Thyroid gland (tissue), 4 donors: ENCODE results near the gene SLC15A4. TPM values are rescaled to one million over a fixed set of nuclear protein-coding genes. Genes with fewer than 3 reads are reported as not detected.

ENCODE experiments used
- DNase-seq, 2 donors: peaks; one replicate each; pipeline ENCODE4 v3.0.0-alpha.2; 2019
- H3K27ac ChIP-seq, 3 donors: fragments of 200-600 bp; sonication (generic); 1 replicate in 2 of 3; 2 replicates in 1 of 3; pipeline ENCODE4 v1.5.1; 2016 to 2019; ENCODE audit warnings: mild to moderate bottlenecking in 1 of 3, moderate library complexity in 1 of 3
- H3K27me3 ChIP-seq: fragments of 200-600 bp; sonication (generic); one replicate; pipeline ENCODE4 v1.5.1; 2019
- H3K36me3 ChIP-seq, 2 donors: fragments of 200-600 bp; sonication (generic); one replicate each; pipeline ENCODE4 v1.5.1; 2016 to 2019
- H3K4me1 ChIP-seq, 2 donors: fragments of 200-600 bp; sonication (generic); one replicate each; pipeline ENCODE4 v1.5.1; 2017 to 2019
- H3K4me3 ChIP-seq, 3 donors: fragments of 200-600 bp; sonication (generic); replicated peaks in 1 of 3; 1 replicate in 2 of 3; 2 replicates in 1 of 3; pipeline ENCODE4 v1.5.1; 2016; ENCODE audit warnings: mild to moderate bottlenecking in 1 of 3
- H3K9me3 ChIP-seq: fragments of 200-600 bp; sonication (generic); one replicate; pipeline ENCODE4 v1.5.1; 2017
- POLR2A ChIP-seq, 2 donors: fragments of 450-650 bp; IDR thresholded peaks; one replicate each; pipeline ENCODE4 v1.6.1; 2017; ENCODE audit warnings: antibody characterized with exemption in 2 of 2, mild to moderate bottlenecking in 2 of 2, moderate library complexity in 1 of 2
- WGBS, 2 donors: methylation state at CpG; one replicate each; pipeline ENCODE4 v1.1.5; 2017; 5-methylcytosine and 5-hydroxymethylcytosine counted together
- intact Hi-C: fragments of 100-400 bp; cut with DNase I; formaldehyde crosslinking; loops from one replicate; pipeline ENCODE4 v1.15.1; 2023
- total RNA-seq, 4 donors: library from RNA; depleted of rRNA; stranded (reverse); fragments of >200 nt; gene quantifications; one replicate each; pipeline ENCODE4 v1.2.3, GENCODE V29; 2016
- TF ChIP-seq, protein P1 (sequence below), 6 experiments: fragments of 200-600 bp in 3 of 6; fragments of 450-650 bp in 3 of 6; sonication (generic) in 3 of 6; IDR thresholded peaks; one replicate each; pipeline ENCODE4 v1.5.1; 2016 to 2019; ENCODE audit warnings: antibody characterized with exemption in 6 of 6, mild to moderate bottlenecking in 2 of 6, inconsistent platforms in 1 of 6, moderate library complexity in 1 of 6

The SLC15A4 gene
- total RNA-seq, 4 donors from 2014 or later, result 40.4 to 55.6 (median 43.9) TPM

DNA sequence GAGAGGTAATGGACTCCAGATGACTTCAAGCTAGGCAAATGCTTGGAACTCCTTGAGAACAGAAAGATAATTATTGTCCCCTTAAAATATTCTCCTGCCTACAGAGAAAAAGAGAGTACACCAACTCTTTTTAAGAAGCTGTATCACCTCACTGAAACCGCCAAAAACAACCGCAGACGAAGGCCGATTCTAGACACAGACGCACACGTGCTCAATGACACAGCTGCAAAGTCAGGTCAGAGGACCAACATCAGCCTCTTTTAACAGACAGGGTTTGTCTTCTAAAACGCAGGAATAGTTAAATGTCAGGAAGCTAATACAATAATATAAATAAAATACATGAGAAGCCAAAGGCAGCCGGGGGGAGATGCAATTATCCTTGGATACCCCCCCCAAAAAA lies 19.0 kb downstream of the SLC15A4 start:
- WGBS, 2 donors, result 96 to 98% methylated on average over 8 of the region's 8 CpGs
- peaks cover 27 to 33% of the 10 kb centered on the region in 2 donors for H3K36me3 ChIP-seq

DNA sequence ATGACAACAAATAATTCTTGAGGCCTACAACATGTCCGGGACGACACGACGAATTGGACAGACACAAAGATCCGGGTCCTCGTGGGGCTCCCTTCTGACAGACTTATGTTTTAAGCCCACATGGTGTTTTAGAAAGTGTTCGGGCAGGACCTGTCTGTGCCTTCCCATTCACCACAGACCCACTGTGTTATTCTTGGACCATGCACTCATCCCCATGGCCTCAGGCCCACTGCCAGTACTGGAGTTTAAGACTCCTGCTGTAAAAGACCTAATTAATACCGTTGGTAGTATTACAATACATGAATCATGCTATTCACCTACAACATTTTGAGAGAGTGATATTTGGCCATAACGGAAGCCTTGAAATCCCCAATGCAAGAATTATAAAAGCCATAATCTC lies 20.0 kb downstream of the SLC15A4 start:
- Histone ChIP-seq H3K4me1 (peaks cover 0 to 18% of the 10 kb centered on the region in 2 donors), H3K36me3 (peaks cover 25 to 33% of the 10 kb centered on the region in 2 donors), H3K27me3 (no peaks in the 10 kb centered on the region), H3K27ac (no peak overlapping the region), H3K9me3 (no peaks in the 10 kb centered on the region), H3K4me3 (no peak overlapping the region)
- no peak for TF ChIP-seq POLR2A (IDR thresholded peaks at IDR 0.05)
- TF ChIP-seq, protein P1, sequence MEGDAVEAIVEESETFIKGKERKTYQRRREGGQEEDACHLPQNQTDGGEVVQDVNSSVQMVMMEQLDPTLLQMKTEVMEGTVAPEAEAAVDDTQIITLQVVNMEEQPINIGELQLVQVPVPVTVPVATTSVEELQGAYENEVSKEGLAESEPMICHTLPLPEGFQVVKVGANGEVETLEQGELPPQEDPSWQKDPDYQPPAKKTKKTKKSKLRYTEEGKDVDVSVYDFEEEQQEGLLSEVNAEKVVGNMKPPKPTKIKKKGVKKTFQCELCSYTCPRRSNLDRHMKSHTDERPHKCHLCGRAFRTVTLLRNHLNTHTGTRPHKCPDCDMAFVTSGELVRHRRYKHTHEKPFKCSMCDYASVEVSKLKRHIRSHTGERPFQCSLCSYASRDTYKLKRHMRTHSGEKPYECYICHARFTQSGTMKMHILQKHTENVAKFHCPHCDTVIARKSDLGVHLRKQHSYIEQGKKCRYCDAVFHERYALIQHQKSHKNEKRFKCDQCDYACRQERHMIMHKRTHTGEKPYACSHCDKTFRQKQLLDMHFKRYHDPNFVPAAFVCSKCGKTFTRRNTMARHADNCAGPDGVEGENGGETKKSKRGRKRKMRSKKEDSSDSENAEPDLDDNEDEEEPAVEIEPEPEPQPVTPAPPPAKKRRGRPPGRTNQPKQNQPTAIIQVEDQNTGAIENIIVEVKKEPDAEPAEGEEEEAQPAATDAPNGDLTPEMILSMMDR (IDR thresholded peaks at IDR 0.05), result no peak
- whole genome bisulfite sequencing, 2 donors, result 95% methylated on average over 9 of the region's 9 CpGs
- no peak for DNase-seq
- intact Hi-C loops, result no loop called here

More for the DNA sequence above, 19.0 kb downstream of the SLC15A4 start:
- no peaks in the 10 kb centered on the region for H3K27me3 ChIP-seq
- intact Hi-C loops, result no loop called here
- H3K9me3 ChIP-seq, result no peaks in the 10 kb centered on the region
- H3K4me1 ChIP-seq, result peaks cover 0 to 11% of the 10 kb centered on the region in 2 donors
- no peak for DNase-seq
- H3K4me3 ChIP-seq, result no peak overlapping the region
- no peak overlapping the region for H3K27ac ChIP-seq
- no peak for TF ChIP-seq POLR2A (IDR thresholded peaks at IDR 0.05)
- TF ChIP-seq, protein P1 (IDR thresholded peaks at IDR 0.05), result no peak

DNA sequence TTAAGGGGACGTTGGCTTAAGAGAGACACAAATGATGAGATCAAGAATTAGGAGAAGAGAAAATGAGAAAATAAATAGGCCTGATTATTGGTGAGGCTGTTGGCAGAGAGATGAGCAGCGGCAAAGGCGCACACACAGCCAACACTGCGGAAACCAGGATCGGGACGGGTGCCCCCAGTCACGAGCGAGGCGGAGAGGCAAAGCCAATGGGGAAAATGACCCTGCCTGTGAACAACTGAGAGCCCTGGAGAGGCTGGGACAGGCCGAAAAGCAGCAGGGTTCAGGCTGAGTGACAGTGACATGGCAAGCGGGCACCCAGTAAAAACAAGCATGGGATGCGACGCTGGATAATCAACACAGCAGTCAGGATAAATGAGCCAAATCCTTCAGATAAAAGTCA lies 21.0 kb downstream of the SLC15A4 start:
- no peaks in the 10 kb centered on the region for H3K27me3 ChIP-seq
- DNase-seq, result no peak
- no peak overlapping the region for H3K4me3 ChIP-seq
- H3K4me1 ChIP-seq, result peaks cover 0 to 26% of the 10 kb centered on the region in 2 donors
- peaks cover 24 to 34% of the 10 kb centered on the region in 2 donors for H3K36me3 ChIP-seq
- H3K27ac ChIP-seq, result no peak overlapping the region
- 91 to 94% methylated on average over 13 of the region's 13 CpGs for WGBS, 2 donors
- TF ChIP-seq, protein P1 (IDR thresholded peaks at IDR 0.05), result no peak
- TF ChIP-seq POLR2A (IDR thresholded peaks at IDR 0.05), result no peak
- no peaks in the 10 kb centered on the region for H3K9me3 ChIP-seq
- intact Hi-C loops, result no loop called here

DNA sequence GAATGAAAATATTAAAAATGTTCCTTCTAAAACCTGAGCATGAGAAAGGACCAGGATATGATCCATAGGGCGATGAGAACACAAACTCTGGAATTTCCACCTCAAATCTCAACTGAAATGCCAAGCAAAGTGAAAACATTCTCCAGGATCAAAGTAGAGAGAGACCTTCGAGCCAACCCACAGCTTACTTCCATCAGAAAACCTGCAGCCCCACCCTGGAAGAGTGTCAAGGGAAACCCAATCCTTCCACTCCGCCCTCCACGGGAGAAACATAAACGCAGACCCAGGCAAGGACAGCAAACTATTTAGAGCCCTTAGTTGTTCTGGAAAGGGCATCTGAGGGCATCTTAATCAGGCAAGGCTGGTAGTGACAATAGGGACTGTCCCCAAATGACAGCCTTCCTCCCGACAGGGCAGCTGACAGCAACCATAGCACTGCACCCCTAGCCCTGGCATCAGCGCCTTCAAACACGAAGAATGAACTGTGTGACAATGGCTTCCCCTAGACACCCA lies 21.8 kb downstream of the SLC15A4 start:
- 77 to 86% methylated on average over 8 of the region's 8 CpGs for WGBS, 2 donors
- TF ChIP-seq, protein P1 (IDR thresholded peaks at IDR 0.05), result no peak
- TF ChIP-seq POLR2A (IDR thresholded peaks at IDR 0.05), result no peak
- peaks cover 28 to 33% of the 10 kb centered on the region in 2 donors for H3K36me3 ChIP-seq
- no peaks in the 10 kb centered on the region for H3K9me3 ChIP-seq
- H3K27me3 ChIP-seq, result no peaks in the 10 kb centered on the region
- H3K4me3 ChIP-seq, result no peak overlapping the region
- H3K27ac ChIP-seq, result no peak overlapping the region
- H3K4me1 ChIP-seq, result peaks cover 0 to 26% of the 10 kb centered on the region in 2 donors
- no peak for DNase-seq
- intact Hi-C loops, result no loop called here

DNA sequence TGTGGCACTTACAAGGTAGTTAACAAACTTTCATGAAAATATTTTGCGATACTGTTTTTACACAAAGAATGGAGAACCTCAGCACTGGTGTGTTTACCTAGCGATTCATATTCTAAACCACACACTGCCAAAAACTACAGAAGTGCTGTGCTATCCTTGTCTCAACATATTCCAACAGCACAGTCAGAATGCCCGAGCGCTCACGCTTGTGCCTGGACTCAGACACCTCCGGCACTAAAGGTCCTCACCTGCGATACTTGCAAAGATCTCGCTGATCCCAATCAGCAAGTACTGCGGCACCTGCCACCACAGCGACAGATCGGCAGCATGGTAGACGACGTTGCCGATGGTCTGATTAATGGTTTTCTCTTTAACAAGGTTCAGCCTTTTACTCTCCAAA lies 23.2 kb downstream of the SLC15A4 start:
- 97% methylated on average over 14 of the region's 14 CpGs for WGBS, 2 donors
- Histone ChIP-seq H3K9me3 (no peaks in the 10 kb centered on the region), H3K27me3 (no peaks in the 10 kb centered on the region), H3K36me3 (peaks cover 33 to 35% of the 10 kb centered on the region in 2 donors), H3K4me1 (peaks cover 0 to 26% of the 10 kb centered on the region in 2 donors), H3K27ac (no peak overlapping the region), H3K4me3 (no peak overlapping the region)
- TF ChIP-seq, protein P1 (IDR thresholded peaks at IDR 0.05), result no peak
- TF ChIP-seq POLR2A (IDR thresholded peaks at IDR 0.05), result no peak
- no peak for DNase-seq
- intact Hi-C loops, result no loop called here
